ENCODE results near the gene FAM171A2. TPM values are rescaled to one million over a fixed set of nuclear protein-coding genes. Genes with fewer than 3 reads are reported as not detected.

FAM171A2 gene
- total and polyA plus RNA-seq, 10 of the 15 experiments (the other 5 are each of a cell fraction or from before 2014, with no cell fraction given): 0.08 to 1.7 (median 0.27) TPM; not detected in 2

DNA sequence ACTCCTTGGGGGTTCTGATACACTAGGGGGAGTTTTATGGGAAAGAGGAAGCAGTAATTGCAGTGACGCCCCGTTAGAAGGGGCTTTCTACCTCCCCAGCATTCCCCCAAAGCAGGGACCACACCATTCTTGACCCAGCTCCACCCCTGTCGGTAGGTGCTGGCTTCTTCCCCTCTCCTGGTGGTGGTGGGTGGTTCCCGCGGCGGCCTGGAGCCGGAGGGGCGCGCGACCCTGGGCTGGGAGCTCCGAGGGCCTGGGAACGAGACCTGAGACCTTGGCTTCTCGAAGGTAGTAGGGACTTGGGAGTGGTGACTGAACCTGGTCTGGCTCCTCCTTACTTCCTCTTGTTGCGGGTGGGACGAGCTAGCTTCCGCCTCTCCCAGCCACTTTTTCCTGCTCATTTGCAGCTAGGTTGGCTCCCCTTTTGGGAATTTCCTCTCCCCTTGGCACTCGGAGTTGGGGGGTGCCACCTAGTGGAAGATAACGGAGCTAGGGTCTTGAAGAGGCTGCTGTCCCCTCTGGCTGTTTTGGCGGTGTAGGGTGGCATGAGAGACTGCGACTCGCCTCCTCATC is 18.1 kb downstream of the FAM171A2 start (continued):
- TF ChIP-seq ZNF207 (IDR thresholded peaks at IDR 0.05; ENCODE audit: borderline replicate concordance) (0 out of 2 replicates have a peak, but pooled peaks have one; percentile 24), EZH2 (IDR thresholded peaks at IDR 0.05; ENCODE audit: borderline replicate concordance, control insufficient read depth, low read depth, low read length) (no peak), ZNF384 (IDR thresholded peaks at IDR 0.05; ENCODE audit: borderline replicate concordance, low read depth, low read length) (no peak), SMC3 (IDR thresholded peaks at IDR 0.05; ENCODE audit: borderline replicate concordance, low read length) (peak; percentile 45; the same call in 1 of the 2 replicates), CREB1 (IDR thresholded peaks at IDR 0.05; ENCODE audit: low read depth) (0 out of 2 replicates have a peak, but pooled peaks have one; percentile 9), WRNIP1 (IDR thresholded peaks at IDR 0.05; ENCODE audit: borderline replicate concordance, low read depth, low read length) (no peak), POLR2AphosphoS2 (IDR thresholded peaks at IDR 0.05; ENCODE audit: low read depth, low read length) (0 out of 2 replicates have a peak, but pooled peaks have one; percentile 10), RAD21 (IDR thresholded peaks at IDR 0.05; ENCODE audit: insufficient read depth, low read depth, low read length) (peak; percentile 75), PML (IDR thresholded peaks at IDR 0.05; ENCODE audit: low read length) (0 out of 2 replicates have a peak, but pooled peaks have one; percentile 4), SMARCA5 (IDR thresholded peaks at IDR 0.05) (peak; percentile 38; the same call in 1 of the 2 replicates), RUNX3 (IDR thresholded peaks at IDR 0.05; ENCODE audit: low read length) (peak; percentile 5), ZZZ3 (IDR thresholded peaks at IDR 0.05; ENCODE audit: control insufficient read depth, insufficient read length, low read depth) (no peak), TCF12 (IDR thresholded peaks at IDR 0.05; ENCODE audit: low read depth, low read length) (no peak), SUZ12 (IDR thresholded peaks at IDR 0.05; ENCODE audit: unreplicated experiment) (no peak)
- TF ChIP-seq, protein P1, sequence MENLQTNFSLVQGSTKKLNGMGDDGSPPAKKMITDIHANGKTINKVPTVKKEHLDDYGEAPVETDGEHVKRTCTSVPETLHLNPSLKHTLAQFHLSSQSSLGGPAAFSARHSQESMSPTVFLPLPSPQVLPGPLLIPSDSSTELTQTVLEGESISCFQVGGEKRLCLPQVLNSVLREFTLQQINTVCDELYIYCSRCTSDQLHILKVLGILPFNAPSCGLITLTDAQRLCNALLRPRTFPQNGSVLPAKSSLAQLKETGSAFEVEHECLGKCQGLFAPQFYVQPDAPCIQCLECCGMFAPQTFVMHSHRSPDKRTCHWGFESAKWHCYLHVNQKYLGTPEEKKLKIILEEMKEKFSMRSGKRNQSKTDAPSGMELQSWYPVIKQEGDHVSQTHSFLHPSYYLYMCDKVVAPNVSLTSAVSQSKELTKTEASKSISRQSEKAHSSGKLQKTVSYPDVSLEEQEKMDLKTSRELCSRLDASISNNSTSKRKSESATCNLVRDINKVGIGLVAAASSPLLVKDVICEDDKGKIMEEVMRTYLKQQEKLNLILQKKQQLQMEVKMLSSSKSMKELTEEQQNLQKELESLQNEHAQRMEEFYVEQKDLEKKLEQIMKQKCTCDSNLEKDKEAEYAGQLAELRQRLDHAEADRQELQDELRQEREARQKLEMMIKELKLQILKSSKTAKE (IDR thresholded peaks at IDR 0.05; ENCODE audit: low read depth, poor library complexity, severe bottlenecking): no peak
- TF ChIP-seq, protein P2, sequence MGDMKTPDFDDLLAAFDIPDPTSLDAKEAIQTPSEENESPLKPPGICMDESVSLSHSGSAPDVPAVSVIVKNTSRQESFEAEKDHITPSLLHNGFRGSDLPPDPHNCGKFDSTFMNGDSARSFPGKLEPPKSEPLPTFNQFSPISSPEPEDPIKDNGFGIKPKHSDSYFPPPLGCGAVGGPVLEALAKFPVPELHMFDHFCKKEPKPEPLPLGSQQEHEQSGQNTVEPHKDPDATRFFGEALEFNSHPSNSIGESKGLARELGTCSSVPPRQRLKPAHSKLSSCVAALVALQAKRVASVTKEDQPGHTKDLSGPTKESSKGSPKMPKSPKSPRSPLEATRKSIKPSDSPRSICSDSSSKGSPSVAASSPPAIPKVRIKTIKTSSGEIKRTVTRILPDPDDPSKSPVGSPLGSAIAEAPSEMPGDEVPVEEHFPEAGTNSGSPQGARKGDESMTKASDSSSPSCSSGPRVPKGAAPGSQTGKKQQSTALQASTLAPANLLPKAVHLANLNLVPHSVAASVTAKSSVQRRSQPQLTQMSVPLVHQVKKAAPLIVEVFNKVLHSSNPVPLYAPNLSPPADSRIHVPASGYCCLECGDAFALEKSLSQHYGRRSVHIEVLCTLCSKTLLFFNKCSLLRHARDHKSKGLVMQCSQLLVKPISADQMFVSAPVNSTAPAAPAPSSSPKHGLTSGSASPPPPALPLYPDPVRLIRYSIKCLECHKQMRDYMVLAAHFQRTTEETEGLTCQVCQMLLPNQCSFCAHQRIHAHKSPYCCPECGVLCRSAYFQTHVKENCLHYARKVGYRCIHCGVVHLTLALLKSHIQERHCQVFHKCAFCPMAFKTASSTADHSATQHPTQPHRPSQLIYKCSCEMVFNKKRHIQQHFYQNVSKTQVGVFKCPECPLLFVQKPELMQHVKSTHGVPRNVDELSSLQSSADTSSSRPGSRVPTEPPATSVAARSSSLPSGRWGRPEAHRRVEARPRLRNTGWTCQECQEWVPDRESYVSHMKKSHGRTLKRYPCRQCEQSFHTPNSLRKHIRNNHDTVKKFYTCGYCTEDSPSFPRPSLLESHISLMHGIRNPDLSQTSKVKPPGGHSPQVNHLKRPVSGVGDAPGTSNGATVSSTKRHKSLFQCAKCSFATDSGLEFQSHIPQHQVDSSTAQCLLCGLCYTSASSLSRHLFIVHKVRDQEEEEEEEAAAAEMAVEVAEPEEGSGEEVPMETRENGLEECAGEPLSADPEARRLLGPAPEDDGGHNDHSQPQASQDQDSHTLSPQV (IDR thresholded peaks at IDR 0.05): no peak
- TF ChIP-seq, protein P3, sequence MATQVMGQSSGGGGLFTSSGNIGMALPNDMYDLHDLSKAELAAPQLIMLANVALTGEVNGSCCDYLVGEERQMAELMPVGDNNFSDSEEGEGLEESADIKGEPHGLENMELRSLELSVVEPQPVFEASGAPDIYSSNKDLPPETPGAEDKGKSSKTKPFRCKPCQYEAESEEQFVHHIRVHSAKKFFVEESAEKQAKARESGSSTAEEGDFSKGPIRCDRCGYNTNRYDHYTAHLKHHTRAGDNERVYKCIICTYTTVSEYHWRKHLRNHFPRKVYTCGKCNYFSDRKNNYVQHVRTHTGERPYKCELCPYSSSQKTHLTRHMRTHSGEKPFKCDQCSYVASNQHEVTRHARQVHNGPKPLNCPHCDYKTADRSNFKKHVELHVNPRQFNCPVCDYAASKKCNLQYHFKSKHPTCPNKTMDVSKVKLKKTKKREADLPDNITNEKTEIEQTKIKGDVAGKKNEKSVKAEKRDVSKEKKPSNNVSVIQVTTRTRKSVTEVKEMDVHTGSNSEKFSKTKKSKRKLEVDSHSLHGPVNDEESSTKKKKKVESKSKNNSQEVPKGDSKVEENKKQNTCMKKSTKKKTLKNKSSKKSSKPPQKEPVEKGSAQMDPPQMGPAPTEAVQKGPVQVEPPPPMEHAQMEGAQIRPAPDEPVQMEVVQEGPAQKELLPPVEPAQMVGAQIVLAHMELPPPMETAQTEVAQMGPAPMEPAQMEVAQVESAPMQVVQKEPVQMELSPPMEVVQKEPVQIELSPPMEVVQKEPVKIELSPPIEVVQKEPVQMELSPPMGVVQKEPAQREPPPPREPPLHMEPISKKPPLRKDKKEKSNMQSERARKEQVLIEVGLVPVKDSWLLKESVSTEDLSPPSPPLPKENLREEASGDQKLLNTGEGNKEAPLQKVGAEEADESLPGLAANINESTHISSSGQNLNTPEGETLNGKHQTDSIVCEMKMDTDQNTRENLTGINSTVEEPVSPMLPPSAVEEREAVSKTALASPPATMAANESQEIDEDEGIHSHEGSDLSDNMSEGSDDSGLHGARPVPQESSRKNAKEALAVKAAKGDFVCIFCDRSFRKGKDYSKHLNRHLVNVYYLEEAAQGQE (IDR thresholded peaks at IDR 0.05; ENCODE audit: low read depth, low read length): peak; percentile 8; the same call in 1 of the 2 replicates
- TF ChIP-seq, protein P4, sequence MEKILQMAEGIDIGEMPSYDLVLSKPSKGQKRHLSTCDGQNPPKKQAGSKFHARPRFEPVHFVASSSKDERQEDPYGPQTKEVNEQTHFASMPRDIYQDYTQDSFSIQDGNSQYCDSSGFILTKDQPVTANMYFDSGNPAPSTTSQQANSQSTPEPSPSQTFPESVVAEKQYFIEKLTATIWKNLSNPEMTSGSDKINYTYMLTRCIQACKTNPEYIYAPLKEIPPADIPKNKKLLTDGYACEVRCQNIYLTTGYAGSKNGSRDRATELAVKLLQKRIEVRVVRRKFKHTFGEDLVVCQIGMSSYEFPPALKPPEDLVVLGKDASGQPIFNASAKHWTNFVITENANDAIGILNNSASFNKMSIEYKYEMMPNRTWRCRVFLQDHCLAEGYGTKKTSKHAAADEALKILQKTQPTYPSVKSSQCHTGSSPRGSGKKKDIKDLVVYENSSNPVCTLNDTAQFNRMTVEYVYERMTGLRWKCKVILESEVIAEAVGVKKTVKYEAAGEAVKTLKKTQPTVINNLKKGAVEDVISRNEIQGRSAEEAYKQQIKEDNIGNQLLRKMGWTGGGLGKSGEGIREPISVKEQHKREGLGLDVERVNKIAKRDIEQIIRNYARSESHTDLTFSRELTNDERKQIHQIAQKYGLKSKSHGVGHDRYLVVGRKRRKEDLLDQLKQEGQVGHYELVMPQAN (conservative IDR thresholded peaks at IDR 0.05): 0 out of 2 replicates have a peak, but pooled peaks have one; percentile 32
